ENCODE measurements around the gene NUP98.

The NUP98 gene

DNA sequence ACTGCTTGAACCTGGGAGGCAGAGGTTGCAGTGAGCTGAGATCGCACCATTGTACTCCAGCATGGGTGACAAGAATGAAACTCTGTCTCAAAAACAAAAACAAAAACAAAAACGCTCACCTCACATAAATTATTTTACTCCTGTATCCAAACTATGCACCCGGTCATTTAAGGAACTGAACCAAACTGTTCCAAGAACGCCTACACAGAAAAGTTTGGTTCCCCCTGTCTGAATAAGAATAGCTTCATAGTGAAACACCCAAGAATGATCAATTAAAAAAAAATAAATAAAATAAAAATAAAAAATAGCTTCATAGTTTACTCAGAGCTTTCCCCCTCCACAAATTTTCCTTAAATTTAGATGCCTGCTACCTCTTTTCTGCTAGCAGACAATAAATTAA is 13.7 kb downstream of the NUP98 start:
- TF ChIP-seq NFIC (IDR thresholded peaks at IDR 0.05) (no peak), YY1 (IDR thresholded peaks at IDR 0.05; ENCODE audit: low read depth) (no peak), RAD21 (IDR thresholded peaks at IDR 0.05; ENCODE audit: low read depth) (no peak), CEBPB (IDR thresholded peaks at IDR 0.05) (no peak), TCF12 (IDR thresholded peaks at IDR 0.05; ENCODE audit: low read depth) (no peak), TAF1 (IDR thresholded peaks at IDR 0.05; ENCODE audit: low read depth) (no peak), EGR1 (IDR thresholded peaks at IDR 0.05) (no peak)
- TF ChIP-seq, protein P1, sequence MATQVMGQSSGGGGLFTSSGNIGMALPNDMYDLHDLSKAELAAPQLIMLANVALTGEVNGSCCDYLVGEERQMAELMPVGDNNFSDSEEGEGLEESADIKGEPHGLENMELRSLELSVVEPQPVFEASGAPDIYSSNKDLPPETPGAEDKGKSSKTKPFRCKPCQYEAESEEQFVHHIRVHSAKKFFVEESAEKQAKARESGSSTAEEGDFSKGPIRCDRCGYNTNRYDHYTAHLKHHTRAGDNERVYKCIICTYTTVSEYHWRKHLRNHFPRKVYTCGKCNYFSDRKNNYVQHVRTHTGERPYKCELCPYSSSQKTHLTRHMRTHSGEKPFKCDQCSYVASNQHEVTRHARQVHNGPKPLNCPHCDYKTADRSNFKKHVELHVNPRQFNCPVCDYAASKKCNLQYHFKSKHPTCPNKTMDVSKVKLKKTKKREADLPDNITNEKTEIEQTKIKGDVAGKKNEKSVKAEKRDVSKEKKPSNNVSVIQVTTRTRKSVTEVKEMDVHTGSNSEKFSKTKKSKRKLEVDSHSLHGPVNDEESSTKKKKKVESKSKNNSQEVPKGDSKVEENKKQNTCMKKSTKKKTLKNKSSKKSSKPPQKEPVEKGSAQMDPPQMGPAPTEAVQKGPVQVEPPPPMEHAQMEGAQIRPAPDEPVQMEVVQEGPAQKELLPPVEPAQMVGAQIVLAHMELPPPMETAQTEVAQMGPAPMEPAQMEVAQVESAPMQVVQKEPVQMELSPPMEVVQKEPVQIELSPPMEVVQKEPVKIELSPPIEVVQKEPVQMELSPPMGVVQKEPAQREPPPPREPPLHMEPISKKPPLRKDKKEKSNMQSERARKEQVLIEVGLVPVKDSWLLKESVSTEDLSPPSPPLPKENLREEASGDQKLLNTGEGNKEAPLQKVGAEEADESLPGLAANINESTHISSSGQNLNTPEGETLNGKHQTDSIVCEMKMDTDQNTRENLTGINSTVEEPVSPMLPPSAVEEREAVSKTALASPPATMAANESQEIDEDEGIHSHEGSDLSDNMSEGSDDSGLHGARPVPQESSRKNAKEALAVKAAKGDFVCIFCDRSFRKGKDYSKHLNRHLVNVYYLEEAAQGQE (IDR thresholded peaks at IDR 0.05; ENCODE audit: low read depth) = no peak
- TF ChIP-seq, protein P2, sequence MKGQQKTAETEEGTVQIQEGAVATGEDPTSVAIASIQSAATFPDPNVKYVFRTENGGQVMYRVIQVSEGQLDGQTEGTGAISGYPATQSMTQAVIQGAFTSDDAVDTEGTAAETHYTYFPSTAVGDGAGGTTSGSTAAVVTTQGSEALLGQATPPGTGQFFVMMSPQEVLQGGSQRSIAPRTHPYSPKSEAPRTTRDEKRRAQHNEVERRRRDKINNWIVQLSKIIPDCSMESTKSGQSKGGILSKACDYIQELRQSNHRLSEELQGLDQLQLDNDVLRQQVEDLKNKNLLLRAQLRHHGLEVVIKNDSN (IDR thresholded peaks at IDR 0.05) = no peak
- TF ChIP-seq, protein P3, sequence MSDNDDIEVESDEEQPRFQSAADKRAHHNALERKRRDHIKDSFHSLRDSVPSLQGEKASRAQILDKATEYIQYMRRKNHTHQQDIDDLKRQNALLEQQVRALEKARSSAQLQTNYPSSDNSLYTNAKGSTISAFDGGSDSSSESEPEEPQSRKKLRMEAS (IDR thresholded peaks at IDR 0.05) = no peak

DNA sequence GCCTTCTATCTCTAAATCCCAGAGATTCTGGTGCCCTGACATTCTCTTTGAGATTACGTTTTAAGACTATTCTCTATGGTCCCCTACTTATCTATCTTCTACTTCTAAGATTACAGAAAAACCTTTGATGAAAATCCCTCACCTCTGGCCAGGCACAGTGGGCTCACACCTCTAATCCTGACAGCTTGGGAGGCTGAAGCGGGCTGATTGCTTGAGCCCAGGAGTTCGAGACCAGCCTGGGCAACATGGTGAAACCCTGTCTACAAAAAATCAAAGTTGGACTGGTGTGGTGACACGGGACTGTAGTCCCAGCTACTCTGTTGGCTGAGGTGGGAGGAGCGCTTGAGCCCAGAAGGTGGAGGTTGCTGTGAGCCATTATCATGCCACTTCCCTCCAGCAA is 14.4 kb downstream of the NUP98 start:
- TF ChIP-seq FOXM1 (IDR thresholded peaks at IDR 0.05; ENCODE audit: borderline replicate concordance, low read depth) (no peak), ZBTB7A (IDR thresholded peaks at IDR 0.05; ENCODE audit: low read depth) (no peak), TCF12 (IDR thresholded peaks at IDR 0.05; ENCODE audit: low read depth) (no peak), TEAD4 (IDR thresholded peaks at IDR 0.05) (no peak), EP300 (IDR thresholded peaks at IDR 0.05; ENCODE audit: borderline replicate concordance) (no peak)

DNA sequence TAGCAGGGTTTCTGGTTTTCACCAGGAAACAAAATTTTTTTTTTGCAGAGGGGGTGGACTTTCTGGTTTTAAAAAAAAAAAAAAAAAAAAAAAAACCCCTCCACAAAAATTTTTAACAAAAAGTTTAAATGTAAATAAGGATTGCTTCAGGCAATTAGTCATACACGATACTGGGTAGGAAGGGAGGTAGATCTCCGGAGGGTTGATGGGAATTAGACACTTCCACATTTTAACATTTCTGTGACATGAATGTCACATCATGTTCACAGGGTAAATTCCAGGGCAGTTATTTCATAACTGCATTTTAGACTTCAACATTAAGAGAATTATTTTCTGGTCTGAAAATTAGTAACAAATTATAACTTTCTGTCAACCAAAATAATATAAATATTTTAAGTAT is 15.9 kb downstream of the NUP98 start:
- TF ChIP-seq EGR1 (IDR thresholded peaks at IDR 0.05) = no peak
- TF ChIP-seq ZBTB7A (IDR thresholded peaks at IDR 0.05; ENCODE audit: low read depth) = no peak
- TF ChIP-seq, protein P2 (IDR thresholded peaks at IDR 0.05) = no peak
- no peak for TF ChIP-seq TEAD4 (IDR thresholded peaks at IDR 0.05)
- TF ChIP-seq, protein P1 (IDR thresholded peaks at IDR 0.05; ENCODE audit: low read depth) = no peak
- TF ChIP-seq EP300 (IDR thresholded peaks at IDR 0.05; ENCODE audit: borderline replicate concordance) = no peak
- no peak for TF ChIP-seq TCF12 (IDR thresholded peaks at IDR 0.05; ENCODE audit: low read depth)

DNA sequence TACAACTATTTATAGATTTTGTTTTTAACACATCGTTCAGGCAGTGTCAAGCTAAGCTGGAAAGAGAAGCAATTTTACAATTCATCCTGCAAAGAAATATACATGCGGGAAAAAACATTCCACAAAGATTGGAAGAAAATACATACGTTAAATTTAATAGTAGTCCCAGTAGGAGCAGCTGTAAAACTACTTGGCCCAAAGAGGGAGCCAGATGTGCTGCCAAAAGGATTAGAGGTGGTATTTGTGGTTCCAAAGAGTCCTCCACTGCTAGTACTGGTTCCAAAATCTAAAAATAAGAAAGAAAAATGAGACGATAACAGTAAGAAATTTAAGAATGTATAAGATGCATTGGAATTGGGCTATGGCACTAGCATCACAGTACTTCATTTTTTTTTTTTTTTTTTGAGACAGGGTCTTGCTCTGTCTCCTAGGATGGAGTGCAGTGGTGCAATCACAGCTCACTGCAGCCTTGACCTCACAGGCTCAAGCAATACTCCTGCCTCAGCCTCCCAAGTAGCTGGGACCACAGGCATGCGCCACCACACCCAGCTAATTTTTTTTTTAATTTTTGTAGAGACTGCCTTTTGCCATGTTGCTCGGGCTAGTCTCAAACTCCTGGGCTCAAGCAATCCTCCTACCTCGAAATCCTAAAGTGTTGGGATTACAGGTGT is 21.5 kb downstream of the NUP98 start:
- no peak for TF ChIP-seq RAD21 (IDR thresholded peaks at IDR 0.05; ENCODE audit: low read depth)
- TF ChIP-seq EGR1 (IDR thresholded peaks at IDR 0.05) = no peak
- no peak for TF ChIP-seq CREB1 (IDR thresholded peaks at IDR 0.05; ENCODE audit: low read depth)
- no peak for TF ChIP-seq TAF1 (IDR thresholded peaks at IDR 0.05; ENCODE audit: low read depth)
- no peak for TF ChIP-seq NFIC (IDR thresholded peaks at IDR 0.05)
- TF ChIP-seq TEAD4 (IDR thresholded peaks at IDR 0.05) = no peak

DNA sequence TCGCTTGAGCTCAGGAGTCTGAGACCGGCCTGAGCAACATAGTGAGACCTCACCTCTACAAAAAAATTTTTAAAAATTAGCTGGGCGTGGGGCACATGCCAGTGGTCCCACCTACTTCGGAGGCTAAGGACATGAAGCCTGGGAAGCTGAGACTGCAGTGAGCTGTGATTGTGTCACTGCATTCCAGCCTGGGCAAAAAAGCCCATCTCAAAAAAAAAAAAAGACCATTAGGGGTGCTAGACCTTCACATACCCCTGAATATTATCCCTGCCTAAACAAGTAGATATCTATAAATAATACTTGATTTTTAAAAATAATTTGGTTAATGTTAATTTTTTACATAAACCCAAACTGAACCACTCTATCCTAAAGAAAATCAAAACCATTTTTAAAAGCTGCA is 24.2 kb downstream of the NUP98 start:
- TF ChIP-seq NFIC (IDR thresholded peaks at IDR 0.05) (no peak), TEAD4 (IDR thresholded peaks at IDR 0.05) (no peak), ZBTB7A (IDR thresholded peaks at IDR 0.05; ENCODE audit: low read depth) (no peak), FOXM1 (IDR thresholded peaks at IDR 0.05; ENCODE audit: borderline replicate concordance, low read depth) (no peak), CREB1 (IDR thresholded peaks at IDR 0.05; ENCODE audit: low read depth) (no peak), EGR1 (IDR thresholded peaks at IDR 0.05) (no peak), TAF1 (IDR thresholded peaks at IDR 0.05; ENCODE audit: low read depth) (no peak), TCF12 (IDR thresholded peaks at IDR 0.05; ENCODE audit: low read depth) (no peak), CEBPB (IDR thresholded peaks at IDR 0.05) (no peak), YY1 (IDR thresholded peaks at IDR 0.05; ENCODE audit: low read depth) (no peak), EP300 (IDR thresholded peaks at IDR 0.05; ENCODE audit: borderline replicate concordance) (no peak), RAD21 (IDR thresholded peaks at IDR 0.05; ENCODE audit: low read depth) (no peak)
- TF ChIP-seq, protein P3 (IDR thresholded peaks at IDR 0.05) = no peak
- TF ChIP-seq, protein P1 (IDR thresholded peaks at IDR 0.05; ENCODE audit: low read depth) = no peak
- TF ChIP-seq, protein P2 (IDR thresholded peaks at IDR 0.05) = no peak

Measured in Ishikawa (cell line).